Activated CD8-positive, alpha-beta memory T cell treated with anti-CD3 and anti-CD28 coated beads for 4 hours (primary cell): ENCODE results near the gene TPM2.

Experiments
- DNase-seq, 2 donors: peaks; one replicate each; pipeline ENCODE4 v3.0.0-alpha.2; 2020; ENCODE audit warnings: low read depth in 2 of 2

The TPM2 gene

GRCh38 chr9:35718721-35719511 is 29.2 kb upstream of the TPM2 start:
- DNase-seq: no peak

- no peak for DNase-seq
These were observed 27.6 kb upstream of the TPM2 start for GRCh38 chr9:35717132-35717870.

GRCh38 chr9:35716230-35716629 is 26.5 kb upstream of the TPM2 start:
- no peak for DNase-seq

GRCh38 chr9:35714579-35715252 is 25.0 kb upstream of the TPM2 start:
- DNase-seq: no peak

GRCh38 chr9:35714123-35714522 is 24.4 kb upstream of the TPM2 start:
- no peak for DNase-seq

GRCh38 chr9:35713578-35713977 is 23.9 kb upstream of the TPM2 start:
- DNase-seq: no peak

GRCh38 chr9:35712762-35713400 is 23.2 kb upstream of the TPM2 start:
- DNase-seq: no peak

- DNase-seq: no peak
These were observed 22.0 kb upstream of the TPM2 start for GRCh38 chr9:35711501-35712428.

- DNase-seq: no peak
These were observed 21.2 kb upstream of the TPM2 start for GRCh38 chr9:35710818-35711500.

- no peak for DNase-seq
These were observed 18.4 kb upstream of the TPM2 start for GRCh38 chr9:35708146-35708545.

GRCh38 chr9:35706951-35707350 is 17.2 kb upstream of the TPM2 start:
- no peak for DNase-seq

- DNase-seq: no peak
These were observed 16.2 kb upstream of the TPM2 start for GRCh38 chr9:35705836-35706430.

GRCh38 chr9:35705372-35705771 is 15.6 kb upstream of the TPM2 start:
- DNase-seq: no peak

GRCh38 chr9:35703906-35704672 is 14.4 kb upstream of the TPM2 start:
- no peak for DNase-seq

- DNase-seq: no peak
These were observed 13.0 kb upstream of the TPM2 start for GRCh38 chr9:35702696-35703095.

GRCh38 chr9:35700942-35701341 is 11.2 kb upstream of the TPM2 start:
- no peak for DNase-seq

GRCh38 chr9:35700031-35700430 is 10.3 kb upstream of the TPM2 start:
- DNase-seq: no peak

- DNase-seq: no peak
These were observed 8.5 kb upstream of the TPM2 start for GRCh38 chr9:35698231-35698630.

GRCh38 chr9:35697486-35697885 is 7.8 kb upstream of the TPM2 start:
- DNase-seq: no peak
